NCI-H2227 treated with DMSO at 0.1 percent for 48 hours (cell line): ENCODE results near the gene ZNF154.

Experiments used
- DNase-seq: peaks from one replicate; lab custom pipeline; 2025; lab: John Stamatoyannopoulos, UW

Gene ZNF154

DNA sequence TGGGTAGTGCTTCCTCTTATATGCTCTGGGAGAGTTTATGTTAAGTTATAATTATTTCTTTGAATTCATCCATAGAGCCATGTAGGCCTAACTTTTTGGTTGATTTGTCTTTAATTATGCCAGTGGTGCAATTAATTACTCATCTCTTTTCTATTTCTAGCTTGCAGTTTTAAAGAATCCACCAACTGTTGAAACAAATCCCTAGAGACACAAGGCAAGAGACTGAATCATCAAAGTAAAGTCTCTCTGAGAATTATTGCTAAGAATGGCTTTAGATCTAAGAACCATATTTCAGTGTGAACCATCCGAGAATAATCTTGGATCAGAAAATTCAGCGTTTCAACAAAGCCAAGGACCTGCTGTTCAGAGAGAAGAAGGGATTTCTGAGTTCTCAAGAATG lies 33.1 kb downstream of the ZNF154 start:
- no peak for DNase-seq

DNA sequence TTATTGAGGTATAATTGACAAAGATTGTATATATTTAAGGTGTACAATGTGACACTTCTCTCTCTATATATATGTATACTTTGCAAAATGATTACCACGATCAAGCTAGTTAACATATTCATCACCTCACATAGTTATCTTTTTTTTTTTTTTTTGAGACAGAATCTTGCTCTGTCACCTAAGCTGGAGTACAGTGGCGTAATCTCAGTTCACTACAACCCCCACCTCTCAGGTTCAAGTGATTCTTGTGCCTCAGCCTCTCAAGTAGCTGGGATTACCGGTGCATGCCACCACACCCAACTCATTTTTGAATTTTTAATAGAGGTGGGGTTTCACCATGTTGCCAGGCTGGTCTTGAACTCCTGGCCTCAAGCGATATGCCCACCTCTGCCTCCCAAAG lies 36.5 kb downstream of the ZNF154 start:
- no peak for DNase-seq

- DNase-seq, result no peak
Measured at GRCh38 chr19:57671124-57671895, 37.7 kb downstream of the ZNF154 start.

GRCh38 chr19:57668635-57669034 lies 40.4 kb downstream of the ZNF154 start, which contains the start of gene ZSCAN4:
Gene ZSCAN4, plus strand, starts transcription at chr19:57668935. Its CDS starts 7,211 bp downstream, at chr19:57676146.
- no peak for DNase-seq

- DNase-seq, result no peak
Measured at GRCh38 chr19:57667228-57667627, 41.8 kb downstream of the ZNF154 start.

DNA sequence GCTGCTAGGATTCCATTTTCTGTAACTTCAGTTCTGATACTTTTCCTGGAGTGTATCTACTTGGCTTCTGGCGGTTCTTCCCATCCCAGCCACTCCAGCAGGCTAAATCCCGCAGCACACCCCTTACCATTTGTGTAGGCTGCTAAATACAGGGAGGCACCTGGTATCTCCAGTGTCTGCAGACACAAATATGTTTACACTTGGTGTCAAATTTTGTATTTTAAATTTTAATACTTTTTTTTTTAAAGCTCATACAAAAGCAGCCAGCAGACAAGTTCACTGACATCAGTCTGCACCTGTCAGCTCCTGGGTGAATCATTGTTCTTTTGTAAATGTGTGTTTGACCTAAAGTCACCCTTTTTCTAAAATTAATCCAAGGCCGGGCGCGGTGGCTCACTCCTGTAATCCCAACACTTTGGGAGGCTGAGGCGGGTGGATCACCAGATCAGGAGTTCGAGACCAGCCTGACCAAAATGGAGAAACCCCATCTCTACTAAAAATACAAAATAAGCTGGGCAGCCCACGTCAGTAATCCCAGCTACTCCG lies 43.7 kb downstream of the ZNF154 start:
- no peak for DNase-seq

DNA sequence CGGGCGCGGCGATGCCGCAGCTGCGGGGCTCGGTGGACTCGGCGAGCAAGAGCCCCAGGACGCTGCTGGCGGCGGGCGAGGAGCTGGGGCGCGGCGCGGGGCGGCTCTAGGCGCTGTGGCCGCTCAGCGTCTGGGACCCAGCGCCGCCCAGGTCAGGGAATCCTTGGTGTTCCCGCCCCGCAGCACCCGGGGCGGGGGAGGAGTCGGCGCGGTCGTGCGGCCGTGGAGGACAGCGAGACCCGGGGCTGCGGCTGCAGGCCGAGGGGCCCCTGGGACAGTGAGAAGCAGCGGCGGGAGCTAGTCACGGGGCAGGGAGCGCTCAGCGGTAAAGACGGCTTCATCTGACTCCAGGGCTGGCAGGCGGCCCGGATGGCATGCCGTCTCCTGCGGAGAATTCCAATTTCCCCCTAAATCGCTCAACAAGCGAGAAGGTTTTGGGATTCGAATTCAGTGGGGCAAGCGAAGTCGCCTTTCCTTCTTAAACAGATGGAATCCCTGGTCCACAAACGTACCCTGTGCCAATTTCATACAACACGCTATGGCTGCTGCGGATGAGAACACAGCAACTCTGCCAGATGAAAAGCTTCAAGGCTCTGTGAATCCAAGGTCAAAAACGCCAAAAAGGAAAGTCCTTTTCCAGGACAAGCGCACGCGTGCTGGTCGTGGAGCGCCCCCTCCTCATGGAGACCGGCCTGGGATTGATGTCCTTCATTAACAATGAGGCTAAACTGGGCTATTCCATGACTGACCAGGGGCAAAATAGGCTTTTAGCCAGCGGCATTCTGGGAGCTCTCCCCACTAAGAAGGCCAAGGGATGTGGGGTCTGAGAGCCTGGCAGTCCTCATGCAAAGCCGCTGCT lies 44.5 kb downstream of the ZNF154 start:
- DNase-seq, result peak; percentile 94

- no peak for DNase-seq
Measured at GRCh38 chr19:57656346-57656745, 52.7 kb downstream of the ZNF154 start.

GRCh38 chr19:57655443-57655842 lies 53.6 kb downstream of the ZNF154 start:
- DNase-seq, result no peak

DNA sequence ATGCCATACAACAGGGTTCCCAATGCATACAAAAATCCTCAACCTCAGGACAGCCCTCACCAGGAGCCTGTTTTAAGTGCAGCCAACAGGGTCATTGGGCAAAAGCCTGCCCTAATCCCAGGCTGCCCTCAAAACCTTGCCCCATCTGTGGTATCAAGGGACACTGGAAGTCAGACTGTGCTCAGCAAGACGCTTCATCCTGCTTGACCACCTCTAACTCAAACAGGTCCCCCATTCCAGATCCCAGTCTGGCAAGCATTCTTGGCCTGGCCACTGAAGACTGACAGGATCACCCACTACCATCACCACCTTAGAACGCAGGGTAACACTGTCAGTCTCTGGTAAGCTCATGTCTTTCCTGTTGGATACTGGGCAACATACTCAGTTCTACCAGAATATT lies 55.3 kb downstream of the ZNF154 start:
- no peak for DNase-seq

GRCh38 chr19:57651654-57651996 lies 57.4 kb downstream of the ZNF154 start:
- DNase-seq, result no peak

GRCh38 chr19:57648331-57649003 lies 60.5 kb downstream of the ZNF154 start:
- DNase-seq, result no peak
